ENCODE measurements around the gene ATF7IP. TPM values are rescaled to one million over a fixed set of nuclear protein-coding genes. Genes with fewer than 3 reads are reported as not detected.

ATF7IP gene
- polyA plus RNA-seq, 1 of the 3 experiments (the other 2 are of a cell fraction), result 2.8 TPM

- H3K27me3 ChIP-seq (ENCODE audit: insufficient read depth), result no peaks in the 10 kb centered on the region
- peak overlapping the region; percentile 90 for H2AFZ ChIP-seq (ENCODE audit: low read depth)
- H3K9ac ChIP-seq, result peak overlapping the region; percentile 80; the same call in 1 of the 2 replicates
- 23% methylated on average over 5 of the region's 5 CpGs for WGBS (ENCODE audit: low lambda C conversion rate)
- peaks cover 0 to 10% of the 10 kb centered on the region in 2 experiments for H3K36me3 ChIP-seq (replicated peaks in 1 of 2; ENCODE audit: control insufficient read depth in 1 of 2, insufficient read depth in 2 of 2, low read length in 1 of 2)
- H3K9me2 ChIP-seq, result no peaks in the 10 kb centered on the region
- no peak for DNase-seq
- ChIA-PET CTCF (interaction anchor here (0.9 to 2.2 kb wide), 7 partner anchors 11 to 129 kb away, joined by 3 to 10 read pairs (median 4); no protein-coding TSS in a partner anchor), POLR2A (interaction anchor here (0.7 to 1.4 kb wide), 3 partner anchors 18 to 108 kb away, joined by 3 to 10 read pairs (median 7); no protein-coding TSS in a partner anchor)
- H3K4me2 ChIP-seq, result peak overlapping the region; percentile 72
- H3K79me2 ChIP-seq (ENCODE audit: insufficient read depth), result peaks cover 47% of the 10 kb centered on the region
- peak overlapping the region; percentile 94 to 95 for H3K27ac ChIP-seq (ENCODE audit: low read depth in 2 of 2, low read length in 1 of 2)
- no peaks in the 10 kb centered on the region for H3K9me3 ChIP-seq
- no peaks in the 10 kb centered on the region; a peak in 1 of 4 replicates for H3K4me1 ChIP-seq (ENCODE audit: control insufficient read depth in 1 of 2, insufficient read depth in 2 of 2, low read depth in 1 of 2, low read length in 1 of 2)
- no peaks in the 10 kb centered on the region for H4K20me1 ChIP-seq (ENCODE audit: insufficient read depth)
- H3F3A ChIP-seq (replicated peaks; ENCODE audit: insufficient read depth), result peaks cover 21% of the 10 kb centered on the region
- TF ChIP-seq GABPA (IDR thresholded peaks at IDR 0.05; ENCODE audit: low read depth) (no peak), FOXM1 (IDR thresholded peaks at IDR 0.05; ENCODE audit: low read depth) (no peak), JUND (IDR thresholded peaks at IDR 0.05) (no peak), RAD21 (IDR thresholded peaks at IDR 0.05; ENCODE audit: low read length) (no peak), RFX5 (IDR thresholded peaks at IDR 0.05; ENCODE audit: low read length) (no peak), ELF1 (IDR thresholded peaks at IDR 0.05) (no peak), NFIC (IDR thresholded peaks at IDR 0.05; ENCODE audit: borderline replicate concordance) (no peak), TEAD4 (IDR thresholded peaks at IDR 0.05; ENCODE audit: borderline replicate concordance, insufficient read depth) (no peak), EZH2phosphoT487 (IDR thresholded peaks at IDR 0.05; ENCODE audit: borderline replicate concordance, low read depth) (no peak), TCF12 (IDR thresholded peaks at IDR 0.05) (no peak), RCOR1 (IDR thresholded peaks at IDR 0.05; ENCODE audit: low read length) (no peak), POLR2AphosphoS5 (IDR thresholded peaks at IDR 0.05; ENCODE audit: low read depth, low read length) (no peak), USF2 (IDR thresholded peaks at IDR 0.05; ENCODE audit: borderline replicate concordance, low read depth, low read length) (no peak), SMC3 (IDR thresholded peaks at IDR 0.05; ENCODE audit: low read depth, low read length) (no peak), RXRA (IDR thresholded peaks at IDR 0.05; ENCODE audit: borderline replicate concordance, low read depth) (no peak), MAX (IDR thresholded peaks at IDR 0.05; ENCODE audit: low read depth) (no peak)
- TF ChIP-seq, protein P1, sequence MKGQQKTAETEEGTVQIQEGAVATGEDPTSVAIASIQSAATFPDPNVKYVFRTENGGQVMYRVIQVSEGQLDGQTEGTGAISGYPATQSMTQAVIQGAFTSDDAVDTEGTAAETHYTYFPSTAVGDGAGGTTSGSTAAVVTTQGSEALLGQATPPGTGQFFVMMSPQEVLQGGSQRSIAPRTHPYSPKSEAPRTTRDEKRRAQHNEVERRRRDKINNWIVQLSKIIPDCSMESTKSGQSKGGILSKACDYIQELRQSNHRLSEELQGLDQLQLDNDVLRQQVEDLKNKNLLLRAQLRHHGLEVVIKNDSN (IDR thresholded peaks at IDR 0.05; ENCODE audit: borderline replicate concordance, low read depth), result no peak
- peak overlapping the region; percentile 70 to 91 for H3K4me3 ChIP-seq (ENCODE audit: low read depth in 2 of 2, low read length in 1 of 2)
These were observed 942 bp downstream of the ATF7IP start for GRCh38 chr12:14366209-14367039.
